Measurements from ENCODE around the gene KRTAP10-9. TPM values are rescaled to one million over a fixed set of nuclear protein-coding genes. Genes with fewer than 3 reads are reported as not detected.

The KRTAP10-9 gene
- total RNA-seq, 1 donor from 2014 or later: not detected

GRCh38 chr21:44666401-44667320, 39.8 kb downstream of the KRTAP10-9 start, which contains the start of gene KRTAP12-2:
Gene KRTAP12-2 (minus strand): TSS chr21:44666927. CDS start chr21:44666886, 41 bp downstream.
- ATAC-seq: peak; percentile 41

GRCh38 chr21:44667612-44668011, 40.7 kb downstream of the KRTAP10-9 start:
- ATAC-seq: no peak

GRCh38 chr21:44670642-44671432, 43.9 kb downstream of the KRTAP10-9 start:
- no peak for ATAC-seq

GRCh38 chr21:44671911-44672310, 45.0 kb downstream of the KRTAP10-9 start:
- no peak for ATAC-seq

- no peak for ATAC-seq
Measured at GRCh38 chr21:44677881-44678280, 51.0 kb downstream of the KRTAP10-9 start.

Other genes starting within 250 kb of the KRTAP10-9 start
- 0.72 TPM for gene LRRC3, start 171.6 kb upstream of the KRTAP10-9 start, total RNA-seq
- gene KRTAP10-1, start 86.9 kb upstream of the KRTAP10-9 start, total RNA-seq: not detected
- not detected for gene KRTAP10-2, start 75.6 kb upstream of the KRTAP10-9 start, total RNA-seq
- not detected for gene KRTAP10-3, start 68.3 kb upstream of the KRTAP10-9 start, total RNA-seq
- gene KRTAP10-4, start 53.4 kb upstream of the KRTAP10-9 start, total RNA-seq: not detected
- not detected for gene KRTAP10-5, start 46.5 kb upstream of the KRTAP10-9 start, total RNA-seq
- gene KRTAP10-6, start 34.6 kb upstream of the KRTAP10-9 start, total RNA-seq: not detected
- not detected for gene KRTAP10-7, start 26.5 kb upstream of the KRTAP10-9 start, total RNA-seq
- gene KRTAP10-8, start 15.0 kb upstream of the KRTAP10-9 start, total RNA-seq: not detected
- not detected for gene KRTAP10-10, start 10.3 kb downstream of the KRTAP10-9 start, total RNA-seq
- not detected for gene KRTAP10-11, start 19.3 kb downstream of the KRTAP10-9 start, total RNA-seq
- not detected for gene KRTAP12-4, start 27.6 kb downstream of the KRTAP10-9 start, total RNA-seq
- not detected for gene KRTAP12-3, start 30.8 kb downstream of the KRTAP10-9 start, total RNA-seq
- gene KRTAP12-2, start 39.8 kb downstream of the KRTAP10-9 start, total RNA-seq: not detected
- not detected for gene KRTAP12-1, start 55.1 kb downstream of the KRTAP10-9 start, total RNA-seq
- not detected for gene KRTAP10-12, start 70.1 kb downstream of the KRTAP10-9 start, total RNA-seq
- 0.08 TPM for gene TSPEAR, start 84.5 kb downstream of the KRTAP10-9 start, total RNA-seq
- 35.8 TPM for gene UBE2G2, start 174.7 kb downstream of the KRTAP10-9 start, total RNA-seq
- 51.9 TPM for gene SUMO3, start 191.0 kb downstream of the KRTAP10-9 start, total RNA-seq
- gene PTTG1IP, start 246.6 kb downstream of the KRTAP10-9 start, total RNA-seq: 67.1 TPM